ENCODE measurements around the gene PCCA.
A peak's percentile ranks its signal among the peaks of the same experiment; 100 is the strongest.

PCCA gene

DNA sequence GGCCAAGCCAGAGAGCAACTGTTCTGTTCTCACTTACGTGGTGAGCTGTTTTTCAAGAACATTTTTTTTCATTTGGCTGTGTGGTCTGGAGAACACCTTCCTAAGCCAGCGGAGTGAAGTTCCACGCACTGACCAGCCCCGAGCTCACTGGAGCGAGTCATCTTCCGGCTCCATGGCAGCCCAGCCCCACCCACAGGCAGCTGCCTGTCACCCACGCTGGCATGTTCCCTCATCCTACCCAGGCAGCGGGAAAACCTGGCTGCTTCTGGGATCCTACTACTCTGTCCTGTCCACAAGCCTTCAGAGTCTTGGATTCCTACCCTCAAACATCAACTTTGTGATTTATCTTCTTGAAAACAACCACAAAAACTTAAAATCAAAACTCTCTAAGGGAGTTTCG, 423.5 kb downstream of the PCCA start:
- Histone ChIP-seq H3K4me1 (ENCODE audit: control insufficient read depth, insufficient read depth, low read depth, low read length) (peaks cover 16% of the 10 kb centered on the region), H3K27ac (ENCODE audit: low read length, poor library complexity, severe bottlenecking) (peak overlapping the region; percentile 54), H2BK12ac (ENCODE audit: low read length in 2 of 2) (peak overlapping the region in 1 of 2 experiments; percentile 63), H2AFZ (ENCODE audit: low read depth, low read length) (no peak overlapping the region), H3K9ac (ENCODE audit: low read length) (no peak overlapping the region), H3K23ac (ENCODE audit: low read length in 2 of 2) (peak overlapping the region in 1 of 2 experiments; percentile 83), H2AK5ac (ENCODE audit: low read length, severe bottlenecking) (peak overlapping the region; percentile 99), H2BK5ac (ENCODE audit: low read depth, low read length, poor library complexity, severe bottlenecking) (no peak overlapping the region), H3K14ac (ENCODE audit: low read length in 2 of 2) (peak overlapping the region in 1 of 2 experiments; percentile 91), H3K4me3 (ENCODE audit: insufficient read depth in 1 of 2, low read depth in 1 of 2, low read length in 2 of 2) (no peak overlapping the region), H3K79me1 (replicated peaks; ENCODE audit: low read length, poor library complexity, severe bottlenecking) (peaks cover 30% of the 10 kb centered on the region), H3K4me2 (ENCODE audit: low read length, poor library complexity, severe bottlenecking) (no peak overlapping the region), H3K18ac (ENCODE audit: low read depth in 1 of 2, low read length in 2 of 2) (peak overlapping the region in 1 of 2 experiments; percentile 32), H3K4ac (ENCODE audit: low read depth in 1 of 2, low read length in 2 of 2) (no peak overlapping the region), H3K27me3 (ENCODE audit: control insufficient read depth in 1 of 2, insufficient read depth in 1 of 2, low read length in 2 of 2) (no peaks in the 10 kb centered on the region), H4K91ac (ENCODE audit: low read length) (no peak overlapping the region), H2BK15ac (ENCODE audit: low read depth, poor library complexity, severe bottlenecking) (peak overlapping the region; percentile 75), H4K8ac (ENCODE audit: low read length) (peak overlapping the region; percentile 86), H3K36me3 (ENCODE audit: control insufficient read depth in 1 of 2, insufficient read depth in 2 of 2, low read depth in 1 of 2, low read length in 2 of 2) (peaks cover 4 to 10% of the 10 kb centered on the region in 2 experiments), H3K9me3 (ENCODE audit: control insufficient read depth, low read length) (no peaks in the 10 kb centered on the region), H2BK120ac (ENCODE audit: low read depth, low read length) (no peak overlapping the region)
- 71% methylated on average over 9 of the region's 9 CpGs for WGBS
- DNase-seq, result peak; percentile 21

GRCh38 chr13:100513171-100513570, 424.3 kb downstream of the PCCA start:
- Histone ChIP-seq H3K4me2 (ENCODE audit: low read length, poor library complexity, severe bottlenecking) (no peak overlapping the region), H2BK12ac (ENCODE audit: low read length in 2 of 2) (no peak overlapping the region), H3K14ac (ENCODE audit: low read length in 2 of 2) (no peak overlapping the region), H2BK120ac (ENCODE audit: low read depth, low read length) (no peak overlapping the region), H3K4me3 (ENCODE audit: insufficient read depth in 1 of 2, low read depth in 1 of 2, low read length in 2 of 2) (no peak overlapping the region), H4K91ac (ENCODE audit: low read length) (no peak overlapping the region), H3K36me3 (ENCODE audit: control insufficient read depth in 1 of 2, insufficient read depth in 2 of 2, low read depth in 1 of 2, low read length in 2 of 2) (peaks cover 4 to 10% of the 10 kb centered on the region in 2 experiments), H3K23ac (ENCODE audit: low read length in 2 of 2) (no peak overlapping the region), H3K27me3 (ENCODE audit: control insufficient read depth in 1 of 2, insufficient read depth in 1 of 2, low read length in 2 of 2) (no peaks in the 10 kb centered on the region), H3K9ac (ENCODE audit: low read length) (peak overlapping the region; percentile 1), H2BK5ac (ENCODE audit: low read depth, low read length, poor library complexity, severe bottlenecking) (no peak overlapping the region), H3K79me1 (replicated peaks; ENCODE audit: low read length, poor library complexity, severe bottlenecking) (peaks cover 32% of the 10 kb centered on the region), H3K9me3 (ENCODE audit: control insufficient read depth, low read length) (no peaks in the 10 kb centered on the region), H2AFZ (ENCODE audit: low read depth, low read length) (no peak overlapping the region), H2AK5ac (ENCODE audit: low read length, severe bottlenecking) (no peak overlapping the region), H3K4me1 (ENCODE audit: control insufficient read depth, insufficient read depth, low read depth, low read length) (peaks cover 17% of the 10 kb centered on the region), H3K18ac (ENCODE audit: low read depth in 1 of 2, low read length in 2 of 2) (peak overlapping the region in 1 of 2 experiments; percentile 64), H2BK15ac (ENCODE audit: low read depth, poor library complexity, severe bottlenecking) (no peak overlapping the region), H3K27ac (ENCODE audit: low read length, poor library complexity, severe bottlenecking) (peak overlapping the region; percentile 68), H3K4ac (ENCODE audit: low read depth in 1 of 2, low read length in 2 of 2) (no peak overlapping the region), H4K8ac (ENCODE audit: low read length) (no peak overlapping the region)
- 81% methylated on average over 3 of the region's 3 CpGs for WGBS
- no peak for DNase-seq

- Histone ChIP-seq H4K91ac (ENCODE audit: low read length) (no peak overlapping the region), H3K23ac (ENCODE audit: low read length in 2 of 2) (no peak overlapping the region), H2BK15ac (ENCODE audit: low read depth, poor library complexity, severe bottlenecking) (no peak overlapping the region), H3K9me3 (ENCODE audit: control insufficient read depth, low read length) (no peaks in the 10 kb centered on the region), H3K9ac (ENCODE audit: low read length) (peak overlapping the region; percentile 48), H3K27ac (ENCODE audit: low read length, poor library complexity, severe bottlenecking) (peak overlapping the region; percentile 71), H2BK5ac (ENCODE audit: low read depth, low read length, poor library complexity, severe bottlenecking) (no peak overlapping the region), H3K18ac (ENCODE audit: low read depth in 1 of 2, low read length in 2 of 2) (no peak overlapping the region), H2BK12ac (ENCODE audit: low read length in 2 of 2) (no peak overlapping the region), H3K4me3 (ENCODE audit: insufficient read depth in 1 of 2, low read depth in 1 of 2, low read length in 2 of 2) (peak overlapping the region in 1 of 2 experiments; percentile 20), H2AFZ (ENCODE audit: low read depth, low read length) (no peak overlapping the region), H2AK5ac (ENCODE audit: low read length, severe bottlenecking) (peak overlapping the region; percentile 82), H2BK120ac (ENCODE audit: low read depth, low read length) (no peak overlapping the region), H3K14ac (ENCODE audit: low read length in 2 of 2) (no peak overlapping the region), H3K4me1 (ENCODE audit: control insufficient read depth, insufficient read depth, low read depth, low read length) (peaks cover 17% of the 10 kb centered on the region), H3K79me1 (replicated peaks; ENCODE audit: low read length, poor library complexity, severe bottlenecking) (peaks cover 31% of the 10 kb centered on the region), H3K27me3 (ENCODE audit: control insufficient read depth in 1 of 2, insufficient read depth in 1 of 2, low read length in 2 of 2) (no peaks in the 10 kb centered on the region), H4K8ac (ENCODE audit: low read length) (no peak overlapping the region), H3K4ac (ENCODE audit: low read depth in 1 of 2, low read length in 2 of 2) (no peak overlapping the region), H3K36me3 (ENCODE audit: control insufficient read depth in 1 of 2, insufficient read depth in 2 of 2, low read depth in 1 of 2, low read length in 2 of 2) (peaks cover 4 to 10% of the 10 kb centered on the region in 2 experiments), H3K4me2 (ENCODE audit: low read length, poor library complexity, severe bottlenecking) (no peak overlapping the region)
- WGBS, result 54% methylated on average over 6 of the region's 8 CpGs
- peak; percentile 33 for DNase-seq
These were observed 425.2 kb downstream of the PCCA start for GRCh38 chr13:100513987-100514670.

GRCh38 chr13:100514788-100515409, 426.0 kb downstream of the PCCA start:
- H2BK120ac ChIP-seq (ENCODE audit: low read depth, low read length), result no peak overlapping the region
- H3K4me2 ChIP-seq (ENCODE audit: low read length, poor library complexity, severe bottlenecking), result no peak overlapping the region
- H3K79me1 ChIP-seq (replicated peaks; ENCODE audit: low read length, poor library complexity, severe bottlenecking), result peaks cover 31% of the 10 kb centered on the region
- H3K4me3 ChIP-seq (ENCODE audit: insufficient read depth in 1 of 2, low read depth in 1 of 2, low read length in 2 of 2), result peak overlapping the region in 1 of 2 experiments; percentile 20
- H2BK5ac ChIP-seq (ENCODE audit: low read depth, low read length, poor library complexity, severe bottlenecking), result no peak overlapping the region
- H3K27ac ChIP-seq (ENCODE audit: low read length, poor library complexity, severe bottlenecking), result peak overlapping the region; percentile 71
- peak overlapping the region; percentile 48 for H3K9ac ChIP-seq (ENCODE audit: low read length)
- peaks cover 17% of the 10 kb centered on the region for H3K4me1 ChIP-seq (ENCODE audit: control insufficient read depth, insufficient read depth, low read depth, low read length)
- no peak overlapping the region for H3K18ac ChIP-seq (ENCODE audit: low read depth in 1 of 2, low read length in 2 of 2)
- no peak overlapping the region for H2BK12ac ChIP-seq (ENCODE audit: low read length in 2 of 2)
- no peak overlapping the region for H3K14ac ChIP-seq (ENCODE audit: low read length in 2 of 2)
- H3K4ac ChIP-seq (ENCODE audit: low read depth in 1 of 2, low read length in 2 of 2), result no peak overlapping the region
- no peak overlapping the region for H2AK5ac ChIP-seq (ENCODE audit: low read length, severe bottlenecking)
- H4K91ac ChIP-seq (ENCODE audit: low read length), result no peak overlapping the region
- WGBS, result 7% methylated on average over 3 of the region's 5 CpGs
- no peaks in the 10 kb centered on the region for H3K27me3 ChIP-seq (ENCODE audit: control insufficient read depth in 1 of 2, insufficient read depth in 1 of 2, low read length in 2 of 2)
- H4K8ac ChIP-seq (ENCODE audit: low read length), result no peak overlapping the region
- no peak overlapping the region for H2AFZ ChIP-seq (ENCODE audit: low read depth, low read length)
- H3K36me3 ChIP-seq (ENCODE audit: control insufficient read depth in 1 of 2, insufficient read depth in 2 of 2, low read depth in 1 of 2, low read length in 2 of 2), result peaks cover 4 to 10% of the 10 kb centered on the region in 2 experiments
- H2BK15ac ChIP-seq (ENCODE audit: low read depth, poor library complexity, severe bottlenecking), result no peak overlapping the region
- H3K23ac ChIP-seq (ENCODE audit: low read length in 2 of 2), result no peak overlapping the region
- DNase-seq, result peak; percentile 72
- no peaks in the 10 kb centered on the region for H3K9me3 ChIP-seq (ENCODE audit: control insufficient read depth, low read length)

All from mesenchymal stem cell (in vitro differentiated cells and primary cell).